Epidermal melanocyte (primary cell): Measurements from ENCODE around the gene RD3L.

Experiments used
- DNase-seq: peaks from one replicate; pipeline ENCODE4 v3.0.0; 2011; ENCODE audit warnings: low spot score; ENCODE audit not compliant: insufficient read length

Gene RD3L

DNA sequence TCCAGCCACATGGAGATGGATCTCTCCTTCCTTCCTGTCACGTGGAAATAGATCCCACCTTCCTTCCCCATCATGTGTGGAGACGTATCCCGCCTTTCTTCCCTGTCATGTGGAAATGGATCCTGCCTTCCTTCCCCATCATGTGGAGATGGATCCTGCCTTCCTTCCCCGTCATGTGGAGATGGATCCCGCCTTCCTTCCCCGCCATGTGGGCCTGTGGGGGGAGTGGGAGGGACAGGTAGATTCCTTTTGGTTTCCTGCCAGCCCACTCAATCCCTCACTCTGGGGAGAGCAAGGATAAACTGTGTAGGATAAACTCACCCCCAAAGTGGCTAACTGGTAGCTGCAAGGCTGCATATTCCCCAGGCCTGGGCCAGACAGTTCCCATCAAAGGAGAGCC lies 45.8 kb downstream of the RD3L start:
- DNase-seq, result no peak

DNA sequence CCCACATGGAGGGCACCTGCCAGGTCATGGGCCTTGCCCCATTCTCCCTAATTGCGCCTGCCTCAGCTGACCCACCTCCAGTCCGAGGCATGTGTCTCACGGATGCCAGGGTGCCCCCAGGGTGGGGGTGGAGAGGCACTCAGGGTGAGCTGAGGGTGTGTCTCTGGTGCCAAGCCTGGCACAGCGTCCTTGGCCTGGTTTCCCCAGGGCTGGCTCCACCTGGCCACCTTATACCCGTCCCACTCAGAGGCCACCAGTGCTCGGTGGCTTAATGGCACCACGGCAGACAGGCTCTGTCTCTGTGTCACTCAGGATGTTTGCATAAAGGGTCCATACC lies 47.6 kb downstream of the RD3L start:
- DNase-seq, result no peak

DNA sequence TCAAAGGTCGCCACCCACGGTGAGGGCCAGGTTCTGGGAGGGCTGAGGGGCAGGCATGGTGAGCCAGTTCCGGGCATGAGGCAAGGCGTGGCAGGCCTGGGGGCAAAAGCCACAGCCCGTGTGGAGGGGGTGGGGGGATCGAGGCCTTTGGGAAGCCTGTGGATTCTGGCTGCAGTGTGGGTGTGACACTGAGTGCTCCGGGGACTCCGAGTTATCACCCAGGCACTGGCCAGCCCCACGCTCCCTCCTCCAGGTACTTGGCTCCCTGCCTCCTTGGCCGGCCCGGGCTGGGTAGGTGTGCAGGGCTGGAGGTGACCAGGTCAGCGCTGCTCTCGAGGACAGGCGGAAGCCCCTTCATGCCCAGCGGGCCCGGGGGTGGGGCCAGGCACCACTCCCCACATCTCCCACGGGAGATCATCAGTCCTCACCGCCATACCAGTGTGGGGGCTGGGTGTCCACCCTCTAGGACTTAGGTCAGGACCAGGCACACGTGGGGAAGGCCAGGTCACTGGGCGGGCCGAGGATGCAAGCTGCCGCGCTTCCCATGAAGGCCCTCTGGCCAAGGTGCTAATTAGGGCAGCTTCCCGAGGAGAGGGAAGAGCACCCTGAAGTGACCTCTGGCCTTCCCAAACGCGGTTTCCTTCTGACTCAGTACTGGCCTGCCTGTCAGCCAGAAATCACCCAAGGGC lies 48.2 kb downstream of the RD3L start:
- no peak for DNase-seq

DNA sequence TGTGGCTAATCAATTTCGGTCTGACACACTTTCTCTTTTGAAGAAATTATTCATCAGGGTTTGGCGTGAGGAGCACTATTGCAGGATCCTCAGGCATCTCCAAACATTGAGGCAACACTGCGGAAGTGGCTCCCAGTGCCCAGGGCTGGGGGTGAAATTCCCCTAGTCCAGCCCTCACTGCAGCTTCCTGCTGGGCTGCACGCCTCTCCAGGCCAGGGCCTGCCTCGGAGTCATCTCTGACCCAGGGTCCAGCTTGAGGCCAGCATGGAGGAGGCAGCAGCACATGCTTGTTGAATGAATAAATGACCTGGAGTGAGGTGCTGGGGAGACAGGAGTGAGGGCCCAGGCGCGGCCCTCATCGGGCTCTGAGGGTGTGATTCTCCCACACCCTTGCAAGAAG lies 50.1 kb downstream of the RD3L start:
- no peak for DNase-seq

DNA sequence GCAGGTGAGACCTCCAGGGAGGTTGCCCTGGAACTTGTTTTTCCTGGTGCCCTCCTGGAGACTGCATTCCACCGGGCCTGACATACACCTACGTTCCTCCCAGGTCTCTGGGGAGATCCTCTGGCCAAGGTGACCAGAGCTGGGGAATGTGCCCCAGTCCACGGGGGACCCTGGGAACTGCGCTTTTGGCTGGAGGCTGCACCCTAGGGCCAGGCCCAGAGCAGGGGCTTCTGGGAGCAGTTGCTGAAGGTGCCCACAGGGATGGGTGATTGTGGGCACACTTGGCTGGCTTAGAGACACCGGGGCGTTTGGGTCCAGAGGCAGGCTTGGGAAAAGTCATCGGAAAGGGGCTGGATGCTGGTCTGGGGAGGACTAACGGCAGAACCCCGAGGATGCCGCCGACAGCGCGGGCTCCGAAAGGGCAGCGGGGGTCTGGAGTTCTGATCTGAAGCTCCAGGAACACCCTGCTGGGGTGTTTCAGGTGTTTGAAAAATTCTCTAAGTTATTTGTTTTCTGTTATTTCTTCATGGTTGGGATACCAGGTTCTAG lies 50.6 kb downstream of the RD3L start:
- DNase-seq, result no peak

DNA sequence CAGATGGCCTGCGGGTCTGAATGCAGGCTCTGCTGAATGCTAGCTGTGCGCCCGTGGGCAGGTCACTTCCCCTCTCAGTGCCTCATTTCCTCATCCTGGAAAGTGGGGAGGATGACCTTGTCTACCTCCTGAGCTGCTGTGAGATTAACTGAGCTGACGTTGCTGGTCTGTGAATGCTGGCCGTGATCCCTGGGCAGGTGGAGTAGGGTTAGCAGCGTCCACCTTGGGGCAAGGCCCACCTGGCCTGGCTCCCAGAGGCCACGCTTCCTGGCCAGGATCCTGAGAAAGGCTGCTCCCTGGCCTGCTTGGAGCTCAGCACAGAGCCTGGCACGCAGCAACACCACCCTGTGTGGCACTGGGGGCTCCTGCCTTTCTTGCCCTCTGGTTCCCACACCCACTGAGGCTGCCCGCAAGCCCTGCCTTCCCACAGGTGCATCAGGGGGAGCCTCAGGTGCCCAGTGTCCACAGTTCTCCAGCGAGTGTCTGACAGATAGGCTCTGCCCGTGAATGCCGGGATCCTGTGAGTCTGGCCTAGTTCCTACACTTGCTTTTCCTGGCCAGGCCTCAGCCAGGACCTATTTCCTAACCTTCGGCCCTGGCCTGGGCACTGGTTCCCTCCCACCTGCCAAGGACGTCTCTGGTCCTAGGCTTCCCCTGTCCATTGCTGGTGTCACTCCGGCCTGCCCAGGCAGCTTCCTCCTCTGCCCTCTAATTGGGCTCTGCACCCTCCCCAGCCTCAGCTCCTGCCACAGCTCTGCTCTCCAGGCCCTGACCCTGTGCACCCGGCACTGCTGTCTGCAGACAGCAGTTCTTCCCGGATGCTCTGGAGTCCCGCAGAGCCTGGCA lies 51.3 kb downstream of the RD3L start:
- no peak for DNase-seq
